ENCODE results near the gene CYP1B1.
"Not testable (repeated sequence)": the region's sequence is repeated elsewhere in the genome, so short reads cannot be mapped to it uniquely, and the experiment has no call there.

- TF ChIP-seq CTCF, POLR2A (IDR thresholded peaks at IDR 0.05): not testable (repeated sequence)
These were observed 8.6 kb upstream of the CYP1B1 start for GRCh38 chr2:38084556-38084955.

Measured in ovary (tissue), 3 donors.